GM18517 (cell line): ENCODE data around the gene PGAM4.
"Not testable (repeated sequence)": the region's sequence is repeated elsewhere in the genome, so short reads cannot be mapped to it uniquely, and the experiment has no call there.

Source experiments
- ATAC-seq: cut with Tn5 transposase; IDR thresholded peaks from one replicate; pipeline ENCODE4 v1.9.1; 2021; ENCODE audit warnings: mild to moderate bottlenecking, moderate library complexity; ENCODE audit not compliant: unreplicated experiment

Gene PGAM4

GRCh38 chrX:77930581-77930980, 38.9 kb downstream of the PGAM4 start:
- ATAC-seq = no peak

- no peak for ATAC-seq
Observed at GRCh38 chrX:77925764-77926163, 43.7 kb downstream of the PGAM4 start.

- ATAC-seq = no peak
Observed at GRCh38 chrX:77924320-77924859, 45.0 kb downstream of the PGAM4 start.

DNA sequence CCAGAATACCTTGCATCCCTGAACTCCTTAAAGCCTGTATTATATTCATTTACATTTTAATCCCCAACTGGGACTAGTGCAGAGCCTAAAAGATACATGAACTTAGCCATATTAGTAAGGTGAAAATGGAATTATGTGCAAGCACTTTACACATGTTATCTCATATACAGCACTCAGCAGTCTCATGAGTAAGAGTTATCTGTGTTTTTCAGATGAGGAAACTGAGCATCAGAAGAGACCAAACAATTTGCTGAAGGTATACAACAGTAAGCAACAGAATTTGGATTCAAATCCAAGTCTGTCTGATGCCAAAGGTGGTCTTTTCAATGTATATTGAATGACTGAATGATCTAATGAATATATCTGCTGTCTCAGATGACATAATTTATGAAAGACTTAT, 46.7 kb downstream of the PGAM4 start:
- no peak for ATAC-seq

- not testable (repeated sequence) for ATAC-seq
Observed at GRCh38 chrX:77919370-77919769, 50.1 kb downstream of the PGAM4 start.

DNA sequence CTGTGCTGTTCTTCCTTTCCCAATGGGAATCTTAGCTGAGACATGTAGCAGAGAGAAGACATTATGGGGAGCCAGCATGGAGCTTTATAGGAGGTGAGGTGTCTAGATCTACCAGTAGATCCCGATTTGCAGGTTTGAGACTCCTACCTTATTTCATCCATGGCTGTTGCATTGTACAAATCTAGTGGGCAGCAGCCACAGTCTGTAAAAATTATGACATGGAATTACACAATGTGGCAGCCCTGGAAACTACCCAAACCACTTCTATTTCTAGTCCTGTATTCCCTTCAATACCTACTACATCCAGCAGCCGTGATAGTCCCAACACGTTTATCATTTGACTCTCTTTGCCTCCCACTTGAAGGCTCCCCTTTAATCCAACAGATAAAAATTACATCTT, 50.9 kb downstream of the PGAM4 start:
- ATAC-seq = no peak
